ENCODE data around the gene PDE11A.

The PDE11A gene

DNA sequence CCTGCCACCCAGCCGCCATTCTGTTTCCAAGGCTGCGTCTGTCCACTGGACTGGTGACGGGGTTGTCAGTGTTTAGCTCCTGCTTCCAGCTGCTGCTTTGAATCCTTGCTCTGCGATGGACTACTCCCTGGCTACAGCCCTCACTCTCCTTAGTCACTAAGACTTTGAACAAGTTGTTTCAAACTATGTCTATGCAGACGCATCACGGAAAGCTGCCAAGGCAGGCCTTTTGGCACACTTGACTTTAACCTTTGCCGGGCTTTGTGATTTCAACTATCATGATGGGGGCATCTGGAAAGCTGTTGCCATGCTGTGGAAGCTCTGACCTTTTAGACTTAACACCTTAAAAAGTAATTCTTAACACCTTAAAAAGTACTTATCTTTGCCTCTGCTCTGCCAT is 54.4 kb downstream of the PDE11A start:
- no peaks in the 10 kb centered on the region for H3K9me3 ChIP-seq (ENCODE audit: insufficient read depth, low read length, severe bottlenecking)
- H3K9ac ChIP-seq (ENCODE audit: low read depth, low read length), result no peak overlapping the region
- H3K27me3 ChIP-seq (ENCODE audit: insufficient read depth, low read length, poor library complexity), result no peaks in the 10 kb centered on the region
- no peak overlapping the region for H3K4me3 ChIP-seq (ENCODE audit: low read depth in 1 of 2, low read length in 2 of 2)
- no peaks in the 10 kb centered on the region for H4K20me1 ChIP-seq (ENCODE audit: insufficient read depth, low read length)
- H2AFZ ChIP-seq (ENCODE audit: low read depth, low read length), result no peak overlapping the region
- DNase-seq (no peak), ATAC-seq (ENCODE audit: insufficient read depth, low read depth) (no peak)
- H3K4me2 ChIP-seq (ENCODE audit: insufficient read depth, low read length), result no peak overlapping the region
- TF ChIP-seq, protein P1, sequence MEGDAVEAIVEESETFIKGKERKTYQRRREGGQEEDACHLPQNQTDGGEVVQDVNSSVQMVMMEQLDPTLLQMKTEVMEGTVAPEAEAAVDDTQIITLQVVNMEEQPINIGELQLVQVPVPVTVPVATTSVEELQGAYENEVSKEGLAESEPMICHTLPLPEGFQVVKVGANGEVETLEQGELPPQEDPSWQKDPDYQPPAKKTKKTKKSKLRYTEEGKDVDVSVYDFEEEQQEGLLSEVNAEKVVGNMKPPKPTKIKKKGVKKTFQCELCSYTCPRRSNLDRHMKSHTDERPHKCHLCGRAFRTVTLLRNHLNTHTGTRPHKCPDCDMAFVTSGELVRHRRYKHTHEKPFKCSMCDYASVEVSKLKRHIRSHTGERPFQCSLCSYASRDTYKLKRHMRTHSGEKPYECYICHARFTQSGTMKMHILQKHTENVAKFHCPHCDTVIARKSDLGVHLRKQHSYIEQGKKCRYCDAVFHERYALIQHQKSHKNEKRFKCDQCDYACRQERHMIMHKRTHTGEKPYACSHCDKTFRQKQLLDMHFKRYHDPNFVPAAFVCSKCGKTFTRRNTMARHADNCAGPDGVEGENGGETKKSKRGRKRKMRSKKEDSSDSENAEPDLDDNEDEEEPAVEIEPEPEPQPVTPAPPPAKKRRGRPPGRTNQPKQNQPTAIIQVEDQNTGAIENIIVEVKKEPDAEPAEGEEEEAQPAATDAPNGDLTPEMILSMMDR (IDR thresholded peaks at IDR 0.05; ENCODE audit: borderline replicate concordance, extremely low read depth, low read length, poor library complexity, severe bottlenecking), result no peak
- no peak for TF ChIP-seq EZH2 (IDR thresholded peaks at IDR 0.05; ENCODE audit: borderline replicate concordance, low read depth, low read length, severe bottlenecking)
- H3K79me2 ChIP-seq (ENCODE audit: insufficient read depth, low read length), result no peaks in the 10 kb centered on the region
- H3K36me3 ChIP-seq (ENCODE audit: insufficient read depth, low read length), result no peaks in the 10 kb centered on the region
- no peak overlapping the region for H3K27ac ChIP-seq (ENCODE audit: low read length)
- H3K4me1 ChIP-seq (ENCODE audit: insufficient read depth, low read length), result no peaks in the 10 kb centered on the region

DNA sequence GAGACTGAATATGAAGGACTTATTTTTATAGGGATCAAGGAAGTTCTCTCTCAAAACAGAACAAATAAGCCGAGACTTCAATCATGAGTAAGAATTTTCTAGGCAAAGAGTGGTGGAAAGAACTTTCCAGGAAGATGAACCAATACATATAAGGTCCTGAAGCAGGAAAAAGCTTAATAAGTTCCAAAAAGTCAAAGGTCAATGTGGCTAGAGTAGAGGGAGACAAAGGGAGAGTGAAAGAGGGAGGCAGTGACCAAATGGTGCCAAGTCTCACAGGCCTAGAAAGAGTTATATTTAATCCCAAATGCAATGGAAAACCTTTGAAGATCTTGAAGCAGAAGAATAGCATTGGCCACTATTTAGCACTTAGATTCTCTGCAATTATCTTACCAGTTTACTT is 56.0 kb downstream of the PDE11A start:
- Histone ChIP-seq H4K20me1 (ENCODE audit: insufficient read depth, low read length) (no peaks in the 10 kb centered on the region), H3K4me3 (ENCODE audit: low read depth in 1 of 2, low read length in 2 of 2) (no peak overlapping the region), H3K36me3 (ENCODE audit: insufficient read depth, low read length) (no peaks in the 10 kb centered on the region), H3K4me2 (ENCODE audit: insufficient read depth, low read length) (no peak overlapping the region), H3K9ac (ENCODE audit: low read depth, low read length) (no peak overlapping the region), H3K79me2 (ENCODE audit: insufficient read depth, low read length) (no peaks in the 10 kb centered on the region), H3K4me1 (ENCODE audit: insufficient read depth, low read length) (no peaks in the 10 kb centered on the region), H3K9me3 (ENCODE audit: insufficient read depth, low read length, severe bottlenecking) (no peaks in the 10 kb centered on the region), H2AFZ (ENCODE audit: low read depth, low read length) (no peak overlapping the region), H3K27me3 (ENCODE audit: insufficient read depth, low read length, poor library complexity) (no peaks in the 10 kb centered on the region), H3K27ac (ENCODE audit: low read length) (no peak overlapping the region)
- ATAC-seq (ENCODE audit: insufficient read depth, low read depth) (no peak), DNase-seq (no peak)
- TF ChIP-seq EZH2 (IDR thresholded peaks at IDR 0.05; ENCODE audit: borderline replicate concordance, low read depth, low read length, severe bottlenecking), result no peak
- TF ChIP-seq, protein P1 (IDR thresholded peaks at IDR 0.05; ENCODE audit: borderline replicate concordance, extremely low read depth, low read length, poor library complexity, severe bottlenecking), result no peak

DNA sequence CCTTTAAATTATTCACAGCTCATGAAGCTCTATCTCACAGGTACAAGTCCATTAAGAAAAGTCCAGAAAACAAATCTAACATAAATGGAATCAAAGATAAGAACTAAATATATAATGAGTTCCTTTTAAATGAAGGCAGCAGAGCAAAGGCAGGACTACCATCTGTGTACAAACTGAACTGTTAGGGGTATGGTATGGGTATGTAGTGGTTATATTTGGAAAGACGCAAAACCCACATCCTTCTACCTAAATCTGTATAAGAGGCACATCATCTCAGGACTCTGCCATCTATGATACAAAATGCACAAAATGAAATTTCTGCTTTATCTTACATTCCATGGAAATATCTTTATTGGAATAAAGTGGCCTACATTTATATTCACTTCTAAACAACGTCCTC is 59.9 kb downstream of the PDE11A start:
- ATAC-seq (ENCODE audit: insufficient read depth, low read depth) (no peak), DNase-seq (no peak)
- no peaks in the 10 kb centered on the region for H3K4me1 ChIP-seq (ENCODE audit: insufficient read depth, low read length)
- H2AFZ ChIP-seq (ENCODE audit: low read depth, low read length), result no peak overlapping the region
- no peaks in the 10 kb centered on the region for H3K27me3 ChIP-seq (ENCODE audit: insufficient read depth, low read length, poor library complexity)
- H3K27ac ChIP-seq (ENCODE audit: low read length), result no peak overlapping the region
- H3K9me3 ChIP-seq (ENCODE audit: insufficient read depth, low read length, severe bottlenecking), result no peaks in the 10 kb centered on the region
- no peaks in the 10 kb centered on the region for H4K20me1 ChIP-seq (ENCODE audit: insufficient read depth, low read length)
- H3K4me3 ChIP-seq (ENCODE audit: low read depth in 1 of 2, low read length in 2 of 2), result no peak overlapping the region
- no peaks in the 10 kb centered on the region for H3K79me2 ChIP-seq (ENCODE audit: insufficient read depth, low read length)
- no peak overlapping the region for H3K9ac ChIP-seq (ENCODE audit: low read depth, low read length)
- TF ChIP-seq EZH2 (IDR thresholded peaks at IDR 0.05; ENCODE audit: borderline replicate concordance, low read depth, low read length, severe bottlenecking), result no peak
- TF ChIP-seq, protein P1 (IDR thresholded peaks at IDR 0.05; ENCODE audit: borderline replicate concordance, extremely low read depth, low read length, poor library complexity, severe bottlenecking), result no peak
- no peak overlapping the region for H3K4me2 ChIP-seq (ENCODE audit: insufficient read depth, low read length)
- no peaks in the 10 kb centered on the region for H3K36me3 ChIP-seq (ENCODE audit: insufficient read depth, low read length)

- no peak for TF ChIP-seq EZH2 (IDR thresholded peaks at IDR 0.05; ENCODE audit: borderline replicate concordance, low read depth, low read length, severe bottlenecking)
- TF ChIP-seq, protein P1 (IDR thresholded peaks at IDR 0.05; ENCODE audit: borderline replicate concordance, extremely low read depth, low read length, poor library complexity, severe bottlenecking), result no peak
- Histone ChIP-seq H3K27ac (ENCODE audit: low read length) (no peak overlapping the region), H3K36me3 (ENCODE audit: insufficient read depth, low read length) (no peaks in the 10 kb centered on the region), H3K4me2 (ENCODE audit: insufficient read depth, low read length) (no peak overlapping the region), H2AFZ (ENCODE audit: low read depth, low read length) (no peak overlapping the region), H3K79me2 (ENCODE audit: insufficient read depth, low read length) (no peaks in the 10 kb centered on the region), H3K27me3 (ENCODE audit: insufficient read depth, low read length, poor library complexity) (peaks cover 8% of the 10 kb centered on the region), H3K4me3 (ENCODE audit: low read depth in 1 of 2, low read length in 2 of 2) (no peak overlapping the region), H4K20me1 (ENCODE audit: insufficient read depth, low read length) (no peaks in the 10 kb centered on the region), H3K4me1 (ENCODE audit: insufficient read depth, low read length) (no peaks in the 10 kb centered on the region), H3K9me3 (ENCODE audit: insufficient read depth, low read length, severe bottlenecking) (no peaks in the 10 kb centered on the region), H3K9ac (ENCODE audit: low read depth, low read length) (no peak overlapping the region)
- ATAC-seq (ENCODE audit: insufficient read depth, low read depth), result no peak
- no peak for DNase-seq
Observed at GRCh38 chr2:178009813-178010212, 62.8 kb downstream of the PDE11A start.

Measured in DND-41 (cell line).